ENCODE results near the gene ZNF410.

GRCh38 chr14:73870525-73871235, 16.0 kb upstream of the ZNF410 start:
- TF ChIP-seq, protein P1, sequence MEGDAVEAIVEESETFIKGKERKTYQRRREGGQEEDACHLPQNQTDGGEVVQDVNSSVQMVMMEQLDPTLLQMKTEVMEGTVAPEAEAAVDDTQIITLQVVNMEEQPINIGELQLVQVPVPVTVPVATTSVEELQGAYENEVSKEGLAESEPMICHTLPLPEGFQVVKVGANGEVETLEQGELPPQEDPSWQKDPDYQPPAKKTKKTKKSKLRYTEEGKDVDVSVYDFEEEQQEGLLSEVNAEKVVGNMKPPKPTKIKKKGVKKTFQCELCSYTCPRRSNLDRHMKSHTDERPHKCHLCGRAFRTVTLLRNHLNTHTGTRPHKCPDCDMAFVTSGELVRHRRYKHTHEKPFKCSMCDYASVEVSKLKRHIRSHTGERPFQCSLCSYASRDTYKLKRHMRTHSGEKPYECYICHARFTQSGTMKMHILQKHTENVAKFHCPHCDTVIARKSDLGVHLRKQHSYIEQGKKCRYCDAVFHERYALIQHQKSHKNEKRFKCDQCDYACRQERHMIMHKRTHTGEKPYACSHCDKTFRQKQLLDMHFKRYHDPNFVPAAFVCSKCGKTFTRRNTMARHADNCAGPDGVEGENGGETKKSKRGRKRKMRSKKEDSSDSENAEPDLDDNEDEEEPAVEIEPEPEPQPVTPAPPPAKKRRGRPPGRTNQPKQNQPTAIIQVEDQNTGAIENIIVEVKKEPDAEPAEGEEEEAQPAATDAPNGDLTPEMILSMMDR (IDR thresholded peaks at IDR 0.05; ENCODE audit: extremely low read depth in 1 of 2, insufficient read depth in 1 of 2, low read depth in 1 of 2, low read length in 2 of 2): no peak
- TF ChIP-seq EZH2 (IDR thresholded peaks at IDR 0.05; ENCODE audit: borderline replicate concordance, low read depth, low read length, severe bottlenecking) (no peak), POLR2A (IDR thresholded peaks at IDR 0.05; ENCODE audit: low read depth, low read length) (no peak), MYC (IDR thresholded peaks at IDR 0.05; ENCODE audit: low read depth, low read length) (no peak), POLR2AphosphoS5 (IDR thresholded peaks at IDR 0.05; ENCODE audit: insufficient read depth, low read depth, low read length) (no peak), GATA2 (IDR thresholded peaks at IDR 0.05; ENCODE audit: insufficient read depth, insufficient read length, low read depth, low read length) (no peak)

Data from endothelial cell of umbilical vein (primary cell).